Panc1 (cell line): ENCODE data around the gene ATF5. TPM values are rescaled to one million over a fixed set of nuclear protein-coding genes. Genes with fewer than 3 reads are reported as not detected.

ENCODE experiments used
- ATAC-seq: fragments of 200-7000 bp; cut with Tn5 transposase; 2 replicates; pipeline ENCODE4 v1.9.1; 2020; ENCODE audit warnings: mild to moderate bottlenecking, moderate library complexity
- BruUV-seq: library from RNA; stranded (reverse); fragments of 400-500 nt; replicated peaks from 2 replicates; lab custom pipeline; 2021; lab: Mats Ljungman, UMichigan
- CTCF ChIA-PET: fragments of 300-600 bp; sonication (Branson Sonifier 250); formaldehyde crosslinking; loops from one replicate; lab custom pipeline; 2022; ENCODE audit warnings: antibody characterized with exemption; lab: Charles Lee
- POLR2A ChIA-PET: fragments of 300-600 bp; sonication (Branson Sonifier 250); formaldehyde crosslinking; loops from one replicate; lab custom pipeline; 2022; ENCODE audit warnings: antibody characterized with exemption; lab: Charles Lee
- DNase-seq: peaks from one replicate; pipeline ENCODE4 v3.0.0-alpha.2; 2010; ENCODE audit warnings: low read depth, low spot score
- H3K27ac ChIP-seq: 2 replicates; pipeline ENCODE4 v1.5.1; 2011; ENCODE audit warnings: mild to moderate bottlenecking, low read length, inconsistent platforms
- H3K27me3 ChIP-seq: fragments of 200-500 bp; sonication (Bioruptor generic); 2 replicates; pipeline ENCODE4 v1.6.0; 2014; ENCODE audit warnings: low read length, inconsistent platforms; ENCODE audit not compliant: control insufficient read depth, insufficient read depth
- H3K36me3 ChIP-seq: fragments of 200-500 bp; sonication (Bioruptor generic); 2 replicates; pipeline ENCODE4 v1.5.1; 2014; ENCODE audit warnings: inconsistent platforms, mild to moderate bottlenecking, low read length, moderate library complexity; ENCODE audit not compliant: control insufficient read depth, insufficient read depth
- H3K4me1 ChIP-seq: 2 replicates; pipeline ENCODE4 v1.5.1; 2011; ENCODE audit warnings: inconsistent platforms, mild to moderate bottlenecking, low read length, moderate library complexity; ENCODE audit not compliant: control insufficient read depth, insufficient read depth
- H3K4me3 ChIP-seq, 2 experiments: 2 replicates each; pipeline ENCODE4 v1.5.1; 2011 to 2012; ENCODE audit warnings: low read depth in 2 of 2, low read length in 2 of 2, mild to moderate bottlenecking in 2 of 2, inconsistent platforms in 1 of 2, moderate library complexity in 1 of 2
- H3K9me3 ChIP-seq: fragments of 200-500 bp; sonication (Bioruptor generic); 2 replicates; pipeline ENCODE4 v1.5.1; 2014; ENCODE audit warnings: low read depth, mild to moderate bottlenecking, inconsistent platforms, low read length, moderate library complexity; ENCODE audit not compliant: control insufficient read depth, insufficient read depth
- CTCF ChIP-seq: fragments of 450-650 bp; IDR thresholded peaks from 2 replicates; pipeline ENCODE4 v1.5.1; 2017; ENCODE audit warnings: mild to moderate bottlenecking
- POLR2AphosphoS5 ChIP-seq: IDR thresholded peaks from 2 replicates; pipeline ENCODE4 v1.6.1; 2012; ENCODE audit warnings: mild to moderate bottlenecking, low read depth, low read length, moderate library complexity
- SIN3A ChIP-seq: IDR thresholded peaks from 2 replicates; pipeline ENCODE4 v1.6.1; 2012; ENCODE audit warnings: low read depth, mild to moderate bottlenecking, low read length, moderate library complexity, borderline replicate concordance; ENCODE audit not compliant: insufficient read depth
- TCF7L2 ChIP-seq: IDR thresholded peaks from 2 replicates; pipeline ENCODE4 v1.6.1; 2011; ENCODE audit warnings: mild to moderate bottlenecking, low read depth, low read length, inconsistent platforms
- in situ Hi-C: cut with HindIII; loops from 2 replicates; pipeline ENCODE4 v1.10.0; 2016; ENCODE audit warnings: low sequenced_read_pairs, low pct_unique_long_range_greater_than_20kb
- intact Hi-C: fragments of 100-400 bp; cut with micrococcal nuclease; formaldehyde crosslinking; loops from one replicate; pipeline ENCODE4 v1.10.0; 2022; ENCODE audit not compliant: unreplicated experiment
- total RNA-seq: library from RNA; stranded (reverse); gene quantifications from one replicate; pipeline ENCODE4 v1.2.1, GENCODE V29; 2021; ENCODE audit not compliant: unreplicated experiment
- TF ChIP-seq, protein P1 (sequence below), 2 experiments: IDR thresholded peaks; 2 replicates each; pipeline ENCODE4 v1.6.1; 2011 to 2012; ENCODE audit warnings: low read depth in 2 of 2, control low read depth in 1 of 2, low read length in 1 of 2, mild to moderate bottlenecking in 1 of 2, moderate library complexity in 1 of 2; ENCODE audit not compliant: insufficient read depth in 1 of 2

Gene ATF5
- total RNA-seq, 1 experiment from 2014 or later = 104 TPM

DNA sequence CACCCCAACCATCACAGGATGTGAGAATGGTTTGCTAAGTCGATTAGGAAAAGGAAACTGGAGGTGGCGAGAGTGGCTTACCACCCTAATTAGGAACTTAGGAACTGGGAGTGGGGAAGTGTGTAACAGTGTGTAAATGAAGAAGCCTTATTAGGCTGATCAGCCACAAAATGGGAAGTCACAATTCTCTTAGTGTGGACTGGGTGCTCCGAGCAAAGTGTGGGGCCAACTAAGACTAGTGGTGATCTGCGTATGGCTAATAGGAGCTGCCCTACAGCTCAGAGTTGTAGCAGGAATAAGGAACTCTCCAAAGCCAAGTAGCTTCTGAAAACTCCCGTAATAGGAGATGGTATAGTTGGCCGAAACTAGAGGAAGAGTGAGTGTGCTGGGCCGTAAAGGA is 24.4 kb downstream of the ATF5 start:
- Histone ChIP-seq H3K27me3 (no peaks in the 10 kb centered on the region), H3K36me3 (no peaks in the 10 kb centered on the region), H3K4me1 (no peaks in the 10 kb centered on the region), H3K9me3 (no peaks in the 10 kb centered on the region), H3K27ac (no peak overlapping the region), H3K4me3 (no peak overlapping the region)
- ChIA-PET POLR2A (no interaction called here), CTCF (no interaction called here)
- intact Hi-C loops (no loop called here), in situ Hi-C loops (no loop called here)
- no peak for ATAC-seq
- TF ChIP-seq SIN3A (no peak), CTCF (no peak), TCF7L2 (no peak), POLR2AphosphoS5 (no peak)
- TF ChIP-seq, protein P1, sequence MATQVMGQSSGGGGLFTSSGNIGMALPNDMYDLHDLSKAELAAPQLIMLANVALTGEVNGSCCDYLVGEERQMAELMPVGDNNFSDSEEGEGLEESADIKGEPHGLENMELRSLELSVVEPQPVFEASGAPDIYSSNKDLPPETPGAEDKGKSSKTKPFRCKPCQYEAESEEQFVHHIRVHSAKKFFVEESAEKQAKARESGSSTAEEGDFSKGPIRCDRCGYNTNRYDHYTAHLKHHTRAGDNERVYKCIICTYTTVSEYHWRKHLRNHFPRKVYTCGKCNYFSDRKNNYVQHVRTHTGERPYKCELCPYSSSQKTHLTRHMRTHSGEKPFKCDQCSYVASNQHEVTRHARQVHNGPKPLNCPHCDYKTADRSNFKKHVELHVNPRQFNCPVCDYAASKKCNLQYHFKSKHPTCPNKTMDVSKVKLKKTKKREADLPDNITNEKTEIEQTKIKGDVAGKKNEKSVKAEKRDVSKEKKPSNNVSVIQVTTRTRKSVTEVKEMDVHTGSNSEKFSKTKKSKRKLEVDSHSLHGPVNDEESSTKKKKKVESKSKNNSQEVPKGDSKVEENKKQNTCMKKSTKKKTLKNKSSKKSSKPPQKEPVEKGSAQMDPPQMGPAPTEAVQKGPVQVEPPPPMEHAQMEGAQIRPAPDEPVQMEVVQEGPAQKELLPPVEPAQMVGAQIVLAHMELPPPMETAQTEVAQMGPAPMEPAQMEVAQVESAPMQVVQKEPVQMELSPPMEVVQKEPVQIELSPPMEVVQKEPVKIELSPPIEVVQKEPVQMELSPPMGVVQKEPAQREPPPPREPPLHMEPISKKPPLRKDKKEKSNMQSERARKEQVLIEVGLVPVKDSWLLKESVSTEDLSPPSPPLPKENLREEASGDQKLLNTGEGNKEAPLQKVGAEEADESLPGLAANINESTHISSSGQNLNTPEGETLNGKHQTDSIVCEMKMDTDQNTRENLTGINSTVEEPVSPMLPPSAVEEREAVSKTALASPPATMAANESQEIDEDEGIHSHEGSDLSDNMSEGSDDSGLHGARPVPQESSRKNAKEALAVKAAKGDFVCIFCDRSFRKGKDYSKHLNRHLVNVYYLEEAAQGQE (IDR thresholded peaks at IDR 0.05; ENCODE audit: insufficient read depth in 1 of 2, low read depth in 2 of 2, low read length in 1 of 2) = no peak
- no TSS peak for BruUV-seq
- DNase-seq = no peak

GRCh38 chr19:49954092-49954829 is 25.3 kb downstream of the ATF5 start:
- ChIA-PET CTCF (no interaction called here), POLR2A (no interaction called here)
- intact Hi-C loops (no loop called here), in situ Hi-C loops (no loop called here)
- Histone ChIP-seq H3K27ac (no peak overlapping the region), H3K4me1 (no peaks in the 10 kb centered on the region), H3K4me3 (no peak overlapping the region), H3K9me3 (no peaks in the 10 kb centered on the region), H3K36me3 (no peaks in the 10 kb centered on the region), H3K27me3 (no peaks in the 10 kb centered on the region)
- ATAC-seq = no peak
- TF ChIP-seq, protein P1 (IDR thresholded peaks at IDR 0.05; ENCODE audit: insufficient read depth in 1 of 2, low read depth in 2 of 2, low read length in 1 of 2) = no peak
- TF ChIP-seq TCF7L2 (no peak), CTCF (no peak), POLR2AphosphoS5 (no peak), SIN3A (no peak)
- no peak for DNase-seq
- no TSS peak for BruUV-seq
